Transverse colon (tissue), 3 donors: ENCODE results near the gene WDR62.

Experiments used
- POLR2A ChIP-seq: fragments of 450-650 bp; IDR thresholded peaks from one replicate; pipeline ENCODE4 v1.6.1; 2016; ENCODE audit warnings: antibody characterized with exemption, mild to moderate bottlenecking, moderate library complexity
- POLR2AphosphoS5 ChIP-seq, 3 donors: sonication (generic); formaldehyde crosslinking; IDR thresholded peaks; one replicate each; pipeline ENCODE4 v1.6.1; 2016; ENCODE audit warnings: antibody characterized with exemption in 3 of 3

GRCh38 chr19:36100476-36100875 lies 45.8 kb downstream of the WDR62 start:
- no peak for TF ChIP-seq POLR2A
- TF ChIP-seq POLR2AphosphoS5 (IDR thresholded peaks at IDR 0.05), result no peak
